Activated T-cell treated with anti-CD3 and anti-CD28 coated beads, Interleukin-2, amount 50 U/mL, for 24 hours (primary cell): ENCODE data around the gene PPP6R2.
A peak's percentile ranks its signal among the peaks of the same experiment; 100 is the strongest.

ENCODE experiments used
- DNase-seq: peaks from one replicate; pipeline ENCODE4 v3.0.0-alpha.2; 2020
- H3K27ac Mint-ChIP-seq: 2 replicates; pipeline ENCODE4 v1.8.0; 2020; ENCODE audit warnings: mild to moderate bottlenecking, mixed read lengths
- H3K27me3 Mint-ChIP-seq: 2 replicates; pipeline ENCODE4 v1.8.0; 2020; ENCODE audit warnings: mixed read lengths
- H3K36me3 Mint-ChIP-seq: 2 replicates; pipeline ENCODE4 v1.8.0; 2020; ENCODE audit warnings: low read depth, mixed read lengths
- H3K4me1 Mint-ChIP-seq: 2 replicates; pipeline ENCODE4 v1.8.0; 2020; ENCODE audit warnings: low read depth, mixed read lengths
- H3K4me3 Mint-ChIP-seq: 2 replicates; pipeline ENCODE4 v1.8.0; 2020; ENCODE audit warnings: mild to moderate bottlenecking, moderate library complexity, mixed read lengths
- H3K9me3 Mint-ChIP-seq: 2 replicates; pipeline ENCODE4 v1.8.0; 2020; ENCODE audit warnings: mixed read lengths

Gene PPP6R2

DNA sequence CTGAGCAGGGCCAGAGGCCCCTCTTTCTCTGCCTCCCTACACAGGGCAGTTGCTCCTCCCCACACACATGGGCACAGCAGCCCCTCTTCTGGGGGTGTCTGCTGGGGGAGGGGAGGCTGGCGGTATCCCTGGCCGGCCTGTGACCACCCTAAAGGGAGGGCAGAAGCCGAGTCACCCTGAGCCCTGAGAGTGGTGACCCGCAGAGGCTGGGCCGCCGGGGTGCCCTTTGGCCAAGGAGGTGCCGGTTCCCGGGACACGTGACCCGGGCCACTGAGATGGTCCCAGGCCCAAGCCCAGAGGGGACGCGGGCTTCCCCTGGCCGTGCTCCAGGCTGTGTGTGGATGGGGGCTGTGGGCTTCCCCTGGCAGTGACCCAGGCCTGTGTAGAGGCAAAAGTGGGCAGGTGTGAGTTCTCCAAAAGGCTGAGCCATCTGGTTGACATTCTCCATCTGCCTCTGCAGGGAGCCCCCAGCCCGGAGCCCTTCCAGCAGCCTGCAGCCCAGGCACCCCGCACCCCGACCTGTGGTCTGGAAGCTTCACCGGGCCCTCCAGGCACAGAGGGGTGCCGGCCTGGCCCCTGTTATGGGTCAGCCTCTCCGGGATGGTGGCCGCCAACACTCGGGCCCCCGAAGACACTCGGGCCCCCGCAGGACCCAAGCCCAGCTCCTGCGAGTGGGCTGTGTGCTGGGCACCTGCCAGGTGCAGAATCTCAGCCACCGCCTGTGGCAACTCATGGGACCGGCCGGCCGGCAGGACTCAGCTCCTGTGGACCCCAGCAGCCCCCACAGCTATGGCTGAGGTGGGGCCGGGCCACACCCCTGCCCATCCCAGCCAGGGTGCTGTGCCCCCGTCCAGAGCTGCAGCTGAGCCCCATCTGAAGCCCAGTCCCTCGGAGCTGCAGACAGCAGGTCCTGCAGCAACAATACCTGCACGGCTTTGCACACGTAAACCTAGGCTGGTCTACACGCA is 139.3 kb downstream of the PPP6R2 start:
- no peak overlapping the region for H3K27ac Mint-ChIP-seq
- H3K4me1 Mint-ChIP-seq, result peaks cover 5% of the 10 kb centered on the region
- no peaks in the 10 kb centered on the region for H3K9me3 Mint-ChIP-seq
- H3K36me3 Mint-ChIP-seq, result no peaks in the 10 kb centered on the region
- peaks cover 6% of the 10 kb centered on the region for H3K27me3 Mint-ChIP-seq
- peak overlapping the region; percentile 77 for H3K4me3 Mint-ChIP-seq
- DNase-seq, result no peak

DNA sequence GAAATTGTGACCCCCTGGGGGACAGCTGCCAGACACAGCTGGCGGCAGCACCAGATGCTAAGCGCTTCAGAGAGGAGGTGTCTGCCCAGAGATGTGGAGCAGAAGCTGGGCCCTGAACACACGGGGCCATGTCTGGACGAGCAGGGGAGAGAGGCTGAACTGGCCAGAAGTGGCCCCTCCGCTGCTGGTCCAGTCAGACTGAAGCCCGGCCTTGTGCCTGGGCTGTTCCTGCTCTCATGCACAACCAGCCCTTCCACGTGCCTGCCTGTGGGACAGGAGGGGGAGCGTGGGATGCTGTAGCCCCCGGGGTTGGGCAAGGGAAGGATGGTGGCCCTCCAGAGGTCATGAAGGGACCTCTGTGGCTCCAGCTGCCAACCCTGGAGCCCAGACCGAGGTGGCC is 140.0 kb downstream of the PPP6R2 start:
- Mint-ChIP-seq H3K27me3 (peaks cover 6% of the 10 kb centered on the region), H3K36me3 (no peaks in the 10 kb centered on the region), H3K27ac (no peak overlapping the region), H3K9me3 (no peaks in the 10 kb centered on the region), H3K4me3 (peak overlapping the region; percentile 10), H3K4me1 (peaks cover 5% of the 10 kb centered on the region)
- no peak for DNase-seq

DNA sequence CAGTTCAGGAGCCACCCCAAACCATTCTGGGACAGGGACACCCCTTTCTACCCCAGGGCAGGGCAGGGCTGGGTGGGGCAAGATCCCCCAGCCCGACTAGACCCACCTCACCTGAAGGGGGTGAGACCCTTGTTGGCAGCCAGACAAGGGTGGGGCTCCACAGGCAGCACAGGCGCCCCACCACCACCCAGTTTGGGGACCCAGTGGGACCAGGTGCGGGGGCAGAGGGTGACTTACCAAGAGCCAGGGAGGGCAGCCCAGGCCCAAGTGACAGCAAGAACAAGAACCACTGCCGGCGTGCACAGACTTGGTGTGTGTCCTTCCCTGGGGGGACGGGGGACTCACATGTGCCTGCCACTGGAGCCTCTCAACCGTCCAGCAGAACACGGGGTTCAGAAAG is 140.4 kb downstream of the PPP6R2 start:
- no peak for DNase-seq
- Mint-ChIP-seq H3K27me3 (peaks cover 6% of the 10 kb centered on the region), H3K9me3 (no peaks in the 10 kb centered on the region), H3K36me3 (no peaks in the 10 kb centered on the region), H3K4me3 (no peak overlapping the region), H3K27ac (no peak overlapping the region), H3K4me1 (peaks cover 5% of the 10 kb centered on the region)

DNA sequence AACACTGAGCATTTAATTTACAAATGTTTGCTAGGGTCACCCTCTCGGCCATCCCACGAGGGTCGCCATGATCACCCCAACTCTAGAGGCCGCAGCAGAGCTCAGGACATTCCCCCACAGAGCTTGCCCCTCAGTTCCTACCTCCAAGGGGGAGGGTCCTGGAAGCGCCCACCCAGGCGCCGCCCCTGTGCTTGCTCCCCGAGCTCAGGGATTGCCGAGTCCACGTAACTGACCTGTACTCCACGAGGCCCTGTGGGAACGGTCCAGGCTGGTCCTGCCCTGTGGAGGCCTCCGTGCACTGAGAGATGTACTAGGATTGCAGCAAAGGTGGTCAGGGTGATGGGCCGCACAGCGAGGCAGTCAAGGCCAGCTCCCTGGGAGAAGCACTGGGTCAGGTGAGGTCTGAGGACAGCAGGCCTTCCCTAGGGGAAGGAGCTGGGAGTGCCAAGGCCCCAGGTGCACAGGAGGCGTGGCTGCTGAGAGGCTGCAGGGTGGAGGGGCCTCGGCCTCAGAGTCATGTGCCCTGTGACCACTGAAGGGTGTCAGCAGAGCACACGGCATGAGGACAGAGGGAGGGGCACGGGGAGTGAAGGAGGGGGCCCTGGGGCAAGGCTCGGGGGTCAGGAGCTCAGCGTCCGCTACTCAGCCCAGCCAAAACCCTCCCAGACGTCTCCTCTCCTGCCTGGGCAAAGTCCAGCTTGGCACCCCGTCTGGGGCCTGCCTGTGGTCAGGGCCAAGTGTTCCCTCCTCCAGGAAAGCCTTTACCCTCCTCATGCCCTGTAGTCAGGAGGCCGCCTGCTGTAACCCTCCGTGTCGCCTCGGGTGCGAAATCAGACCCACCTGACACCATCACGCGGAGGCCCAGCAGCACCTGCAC is 141.1 kb downstream of the PPP6R2 start:
- Mint-ChIP-seq H3K9me3 (no peaks in the 10 kb centered on the region), H3K36me3 (no peaks in the 10 kb centered on the region), H3K27ac (no peak overlapping the region), H3K4me1 (peaks cover 5% of the 10 kb centered on the region), H3K4me3 (no peak overlapping the region), H3K27me3 (peaks cover 6% of the 10 kb centered on the region)
- DNase-seq, result no peak

DNA sequence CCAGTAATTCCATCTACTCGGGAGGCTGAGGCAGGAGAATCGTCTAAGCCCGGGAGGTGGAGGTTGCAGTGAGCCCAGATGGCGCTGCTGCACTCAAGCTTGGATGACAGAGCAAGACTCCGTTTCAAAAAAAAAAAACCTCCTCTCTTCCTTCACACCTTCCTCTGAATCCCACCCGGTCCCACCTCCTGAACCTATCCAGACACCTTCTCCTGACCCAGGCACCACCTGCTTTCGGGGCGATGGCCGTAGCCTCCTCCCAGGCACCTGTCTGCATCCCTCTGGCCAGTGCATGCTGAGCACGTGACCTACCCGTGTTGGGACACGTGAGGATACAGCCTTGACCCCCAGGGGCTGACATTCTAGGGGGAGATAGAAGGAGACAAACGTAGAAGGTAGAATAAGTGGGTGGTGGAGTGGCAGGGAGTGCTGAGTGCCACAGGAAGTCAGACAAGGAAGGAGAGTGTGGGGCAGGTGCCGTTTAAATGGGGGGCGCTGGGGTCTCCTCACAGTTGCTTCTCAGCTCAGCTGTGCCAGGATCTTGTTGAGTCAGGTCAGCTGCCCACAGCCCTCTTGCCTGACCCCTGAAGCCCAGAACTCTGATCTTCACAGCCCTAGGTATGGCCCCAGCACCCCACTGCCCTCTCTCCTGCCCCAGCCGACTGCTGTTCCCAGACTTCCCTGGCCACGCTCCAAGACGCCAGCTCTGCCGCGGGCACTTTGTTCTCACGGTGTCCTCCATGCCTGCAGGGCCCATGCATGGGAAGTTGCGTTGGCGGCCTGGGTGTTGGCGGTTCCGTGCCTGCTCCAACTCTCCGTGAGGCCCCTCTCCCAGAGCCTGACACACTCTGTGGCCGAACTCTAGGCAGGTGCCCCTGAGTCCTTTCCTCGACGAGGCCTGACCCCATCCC is 142.3 kb downstream of the PPP6R2 start:
- Mint-ChIP-seq H3K36me3 (no peaks in the 10 kb centered on the region), H3K27me3 (no peaks in the 10 kb centered on the region), H3K9me3 (no peaks in the 10 kb centered on the region), H3K4me3 (no peak overlapping the region), H3K27ac (no peak overlapping the region), H3K4me1 (no peaks in the 10 kb centered on the region)
- DNase-seq, result no peak

DNA sequence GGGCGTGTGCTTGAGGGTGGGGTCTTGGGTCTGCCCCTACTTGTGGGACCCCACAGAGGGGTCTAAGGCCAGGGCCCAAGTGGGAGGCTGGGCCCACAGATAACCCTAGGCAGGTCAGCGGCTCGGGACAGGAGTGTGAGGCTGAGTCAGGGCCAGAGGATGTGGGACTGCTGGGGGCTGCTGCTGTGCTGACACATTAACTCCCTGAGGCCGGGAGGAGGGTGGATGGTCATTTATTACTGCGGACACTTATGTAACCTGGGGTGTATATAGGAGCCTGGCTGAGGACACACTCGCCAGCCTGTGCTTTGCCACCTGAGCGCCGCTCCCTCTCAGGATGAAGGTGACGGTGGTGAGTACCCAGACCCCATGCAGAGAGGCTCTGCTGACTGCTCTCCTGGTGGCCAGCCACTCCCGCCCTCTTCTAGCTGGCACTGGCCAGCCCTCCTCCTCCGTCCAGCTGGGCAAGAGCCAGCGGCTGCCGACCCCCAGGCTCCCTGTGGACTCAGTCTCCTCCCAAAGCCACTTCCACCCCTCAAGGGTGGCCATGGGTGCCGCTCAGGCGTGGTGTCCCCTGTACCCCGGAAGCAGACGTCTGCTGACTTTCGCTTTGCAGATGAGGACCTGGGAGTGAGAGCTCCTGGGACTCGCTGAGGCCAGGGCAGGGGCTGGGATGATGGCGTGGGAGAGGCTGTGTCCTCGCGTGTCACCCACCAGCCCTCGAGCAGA is 143.6 kb downstream of the PPP6R2 start, which contains the start of gene MIOX:
TSS of gene MIOX (plus strand) at position 299 of the 729 bp plus-strand sequence. CDS start at position 338, 39 bp downstream.
- H3K9me3 Mint-ChIP-seq, result no peaks in the 10 kb centered on the region
- H3K4me3 Mint-ChIP-seq, result no peak within 1 kb of the TSS
- DNase-seq, result no peak
- H3K27ac Mint-ChIP-seq, result no peak within 1 kb of the TSS
- no peaks in the 10 kb centered on the region for H3K27me3 Mint-ChIP-seq
- no peaks in the 10 kb centered on the region for H3K36me3 Mint-ChIP-seq
- peaks cover 6% of the 10 kb centered on the region for H3K4me1 Mint-ChIP-seq

DNA sequence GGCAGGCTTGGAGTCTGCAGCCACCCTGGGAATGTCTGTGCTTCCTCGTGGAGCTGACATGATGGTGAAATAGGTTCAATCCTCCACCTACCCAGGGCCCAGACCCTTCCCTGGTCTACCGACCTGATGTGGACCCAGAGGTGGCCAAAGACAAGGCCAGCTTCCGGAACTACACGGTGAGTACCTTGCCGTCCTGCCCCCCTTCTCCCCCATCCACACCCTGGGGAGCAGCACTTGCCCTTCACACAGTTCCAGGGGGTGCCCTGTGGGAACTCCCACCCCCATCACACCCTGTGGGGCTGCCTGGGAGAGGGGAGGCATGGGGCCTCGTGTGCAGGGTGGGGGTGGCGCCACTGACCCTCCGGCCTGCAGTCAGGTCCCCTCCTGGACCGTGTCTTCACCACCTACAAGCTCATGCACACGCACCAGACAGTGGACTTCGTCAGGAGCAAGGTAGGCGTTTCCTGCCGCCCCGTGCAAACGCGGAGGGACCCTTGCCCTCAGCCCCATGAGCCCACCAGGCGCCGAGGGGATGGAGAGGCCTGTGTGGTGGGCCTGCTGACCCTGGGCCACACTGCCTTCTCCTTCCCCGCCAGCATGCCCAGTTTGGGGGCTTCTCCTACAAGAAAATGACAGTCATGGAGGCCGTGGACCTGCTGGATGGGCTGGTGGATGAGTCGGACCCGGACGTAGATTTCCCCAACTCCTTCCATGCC is 144.3 kb downstream of the PPP6R2 start:
- Mint-ChIP-seq H3K27me3 (no peaks in the 10 kb centered on the region), H3K4me1 (peaks cover 6% of the 10 kb centered on the region), H3K27ac (no peak overlapping the region), H3K36me3 (no peaks in the 10 kb centered on the region), H3K4me3 (no peak overlapping the region), H3K9me3 (no peaks in the 10 kb centered on the region)
- DNase-seq, result no peak

DNA sequence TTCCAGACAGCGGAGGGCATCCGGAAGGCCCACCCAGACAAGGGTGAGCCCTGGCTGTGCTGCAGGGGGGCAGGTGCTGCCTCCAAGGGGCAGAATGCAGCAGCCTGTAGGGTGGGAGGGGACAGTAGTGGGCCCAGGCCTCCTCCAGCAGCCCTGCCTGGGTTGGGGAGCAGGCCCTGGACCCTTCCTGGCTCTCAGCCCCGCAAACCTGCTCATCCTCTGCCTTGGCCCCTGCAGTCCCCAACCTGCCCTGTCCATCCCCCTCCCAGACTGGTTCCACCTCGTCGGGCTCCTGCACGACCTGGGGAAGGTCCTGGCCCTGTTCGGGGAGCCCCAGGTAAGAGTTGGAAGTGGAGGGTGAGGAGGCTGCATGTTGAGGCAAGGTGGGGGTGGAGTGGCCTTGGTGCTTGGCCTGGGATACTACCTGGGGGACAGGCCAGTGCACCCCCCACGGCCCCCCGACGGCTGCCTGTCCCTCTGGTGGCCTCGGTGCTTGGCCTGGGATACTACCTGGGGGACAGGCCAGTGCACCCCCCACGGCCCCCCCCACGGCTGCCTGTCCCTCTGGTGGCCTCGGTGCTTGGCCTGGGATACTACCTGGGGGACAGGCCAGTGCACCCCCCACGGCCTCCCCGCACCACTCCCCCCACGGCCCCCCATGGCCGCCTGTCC is 145.0 kb downstream of the PPP6R2 start:
- Mint-ChIP-seq H3K4me3 (no peak overlapping the region), H3K27me3 (no peaks in the 10 kb centered on the region), H3K36me3 (no peaks in the 10 kb centered on the region), H3K4me1 (peaks cover 6% of the 10 kb centered on the region), H3K9me3 (no peaks in the 10 kb centered on the region), H3K27ac (no peak overlapping the region)
- no peak for DNase-seq

DNA sequence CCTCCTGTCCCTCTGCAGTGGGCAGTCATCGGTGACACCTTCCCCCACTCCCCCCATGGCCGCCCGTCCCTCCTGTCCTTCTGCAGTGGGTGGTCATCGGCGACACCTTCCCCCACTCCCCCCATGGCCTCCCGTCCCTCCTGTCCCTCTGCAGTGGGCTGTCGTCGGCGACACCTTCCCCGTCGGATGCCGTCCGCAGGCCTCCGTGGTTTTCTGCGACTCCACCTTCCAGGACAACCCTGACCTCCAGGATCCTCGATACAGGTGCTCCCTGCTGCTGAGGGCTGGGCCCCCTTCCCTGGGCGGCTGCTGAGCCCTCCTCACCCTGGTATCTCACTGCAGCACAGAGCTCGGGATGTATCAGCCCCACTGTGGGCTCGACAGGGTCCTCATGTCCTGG is 145.8 kb downstream of the PPP6R2 start:
- Mint-ChIP-seq H3K36me3 (no peaks in the 10 kb centered on the region), H3K9me3 (no peaks in the 10 kb centered on the region), H3K4me3 (no peak overlapping the region), H3K4me1 (peaks cover 6% of the 10 kb centered on the region), H3K27ac (no peak overlapping the region), H3K27me3 (no peaks in the 10 kb centered on the region)
- no peak for DNase-seq

DNA sequence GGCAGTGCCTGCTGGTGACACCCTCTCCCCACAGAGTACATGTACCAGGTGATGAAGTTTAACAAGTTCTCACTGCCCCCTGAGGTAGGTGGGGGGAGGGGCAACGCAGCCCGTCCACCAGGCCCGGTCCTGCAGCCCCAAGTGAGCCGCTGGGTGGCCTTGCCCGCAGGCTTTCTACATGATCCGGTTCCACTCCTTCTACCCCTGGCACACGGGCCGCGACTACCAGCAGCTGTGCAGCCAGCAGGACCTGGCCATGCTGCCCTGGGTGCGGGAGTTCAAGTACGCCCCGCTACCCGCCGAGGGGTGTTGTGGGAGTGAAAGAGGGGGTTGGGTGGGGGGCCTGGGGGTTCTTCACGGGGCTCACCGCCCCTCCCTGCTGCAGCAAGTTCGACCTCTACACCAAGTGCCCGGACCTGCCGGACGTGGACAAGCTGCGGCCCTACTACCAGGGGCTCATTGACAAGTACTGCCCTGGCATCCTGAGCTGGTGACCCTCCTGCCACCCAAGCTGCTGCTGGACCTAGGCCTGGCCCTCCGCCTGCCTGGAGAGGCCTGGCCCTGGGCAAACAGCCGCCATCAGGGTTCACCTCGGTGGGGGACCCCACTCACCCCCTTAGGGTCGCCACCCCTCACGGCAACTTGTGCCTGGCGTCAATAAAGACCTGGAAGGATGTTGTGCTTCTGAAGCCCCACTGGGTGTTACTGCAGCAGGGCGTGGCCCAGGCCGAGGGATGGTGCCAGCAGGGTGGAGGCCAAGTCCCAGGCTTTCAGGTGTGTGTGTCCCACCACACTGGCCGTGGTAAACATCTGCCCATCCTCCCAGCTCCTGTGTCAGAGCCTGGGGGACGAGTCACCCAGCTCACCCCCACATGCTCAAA is 146.5 kb downstream of the PPP6R2 start:
- no peaks in the 10 kb centered on the region for H3K36me3 Mint-ChIP-seq
- no peaks in the 10 kb centered on the region for H3K27me3 Mint-ChIP-seq
- no peak overlapping the region for H3K27ac Mint-ChIP-seq
- peaks cover 6% of the 10 kb centered on the region for H3K4me1 Mint-ChIP-seq
- DNase-seq, result no peak
- no peak overlapping the region for H3K4me3 Mint-ChIP-seq
- H3K9me3 Mint-ChIP-seq, result no peaks in the 10 kb centered on the region

DNA sequence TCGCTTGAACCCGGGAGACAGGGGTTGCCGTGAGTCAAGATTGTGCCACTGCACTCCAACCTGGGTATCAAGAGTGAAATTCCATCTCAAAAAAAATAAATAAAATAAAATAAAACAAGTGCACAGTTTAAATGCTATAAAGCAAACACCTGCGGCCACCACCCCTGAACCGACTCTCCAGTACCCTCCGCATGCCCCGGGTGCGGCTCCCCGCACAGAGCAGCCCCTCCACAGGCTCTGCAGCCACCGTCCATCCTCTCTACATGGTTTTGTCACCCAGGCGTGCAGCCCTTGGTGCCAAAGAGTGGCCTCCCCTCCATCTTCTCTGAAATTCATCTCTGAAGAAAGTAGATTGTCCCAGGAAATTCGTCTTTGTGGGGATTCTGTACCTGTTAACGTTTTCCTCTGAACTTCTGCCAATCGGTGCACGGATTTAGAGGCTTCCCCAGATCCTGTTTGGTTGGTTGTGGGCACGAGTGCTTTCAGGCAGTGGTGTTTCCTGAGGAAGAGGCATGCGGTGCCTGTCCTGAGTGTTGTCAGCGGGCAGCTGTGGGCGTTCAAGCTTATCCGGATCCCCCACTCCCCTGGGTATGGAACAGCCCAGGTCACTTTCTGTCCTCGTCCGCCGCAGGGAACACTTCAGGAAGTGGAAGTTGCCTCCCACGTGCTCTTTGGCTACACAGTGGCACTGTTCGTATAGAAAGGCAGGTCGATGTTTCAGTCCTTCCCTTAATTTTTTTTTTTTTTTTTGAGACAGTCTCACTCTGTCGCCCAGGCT is 147.6 kb downstream of the PPP6R2 start:
- Mint-ChIP-seq H3K36me3 (no peaks in the 10 kb centered on the region), H3K4me3 (peak overlapping the region; percentile 25), H3K9me3 (no peaks in the 10 kb centered on the region), H3K27ac (peak overlapping the region; percentile 34), H3K27me3 (no peaks in the 10 kb centered on the region), H3K4me1 (peaks cover 6% of the 10 kb centered on the region)
- no peak for DNase-seq
